ENCODE measurements around the gene LY9. TPM values are rescaled to one million over a fixed set of nuclear protein-coding genes. Genes with fewer than 3 reads are reported as not detected.

LY9 gene
- total and polyA plus RNA-seq, 9 of the 15 experiments (the other 6 are each of a cell fraction or from before 2014, with no cell fraction given), result not detected

DNA sequence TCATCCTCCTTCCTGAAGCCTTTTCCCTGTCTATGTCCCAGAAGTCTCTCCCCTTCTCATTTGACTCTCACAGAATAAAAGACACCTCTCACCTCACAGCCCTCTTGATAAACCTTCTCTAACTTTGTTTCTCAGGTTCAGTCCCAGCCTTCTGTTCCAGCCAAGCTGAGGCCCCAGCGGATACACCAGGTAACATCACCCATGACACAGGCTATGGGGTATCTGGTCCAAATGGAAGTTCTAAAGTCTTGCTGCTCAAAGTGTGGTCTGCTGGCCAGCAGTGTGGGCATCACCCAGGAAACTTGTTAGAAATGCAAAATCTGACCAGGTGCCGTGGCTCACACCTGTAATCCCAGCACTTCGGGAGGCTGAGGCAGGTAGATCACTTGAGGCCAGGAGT is 23.2 kb downstream of the LY9 start:
- H3K9me1 ChIP-seq (ENCODE audit: control insufficient read depth, insufficient read depth, low read length), result no peaks in the 10 kb centered on the region
- no peaks in the 10 kb centered on the region for H3K4me1 ChIP-seq (replicated peaks in 1 of 2; ENCODE audit: control insufficient read depth in 2 of 2, insufficient read depth in 2 of 2, low read length in 2 of 2)
- WGBS (ENCODE audit: insufficient coverage, low coverage, missing lambda C conversion rate), result 2% methylated on average over 3 of the region's 3 CpGs
- intact Hi-C loops (cut with micrococcal nuclease), result no loop called here
- no peaks in the 10 kb centered on the region for H4K20me1 ChIP-seq (replicated peaks; ENCODE audit: control insufficient read depth, insufficient read depth, low read length)
- no peak overlapping the region for H2AFZ ChIP-seq (ENCODE audit: low read depth, low read length)
- ATAC-seq, result no peak
- no peaks in the 10 kb centered on the region for H3K36me3 ChIP-seq (ENCODE audit: control insufficient read depth, insufficient read depth, low read length)
- CTCF ChIA-PET (ENCODE audit: low intra/inter-chr PET ratio), result no interaction called here
- TF ChIP-seq ZNF408 (CRISPR knock-in tag; IDR thresholded peaks at IDR 0.05; ENCODE audit: low read depth) (no peak), MXI1 (IDR thresholded peaks at IDR 0.05; ENCODE audit: low read depth, low read length) (no peak), DACH1 (IDR thresholded peaks at IDR 0.05; ENCODE audit: partially characterized antibody) (no peak), CHCHD3 (CRISPR knock-in tag; IDR thresholded peaks at IDR 0.05) (no peak), SRSF7 (optimal IDR thresholded peaks at IDR 0.05; ENCODE audit: low read depth, low read length) (no peak), RBM14 (IDR thresholded peaks at IDR 0.05; ENCODE audit: borderline replicate concordance, insufficient read depth, low read depth, low read length) (no peak)
- TF ChIP-seq, protein P1, sequence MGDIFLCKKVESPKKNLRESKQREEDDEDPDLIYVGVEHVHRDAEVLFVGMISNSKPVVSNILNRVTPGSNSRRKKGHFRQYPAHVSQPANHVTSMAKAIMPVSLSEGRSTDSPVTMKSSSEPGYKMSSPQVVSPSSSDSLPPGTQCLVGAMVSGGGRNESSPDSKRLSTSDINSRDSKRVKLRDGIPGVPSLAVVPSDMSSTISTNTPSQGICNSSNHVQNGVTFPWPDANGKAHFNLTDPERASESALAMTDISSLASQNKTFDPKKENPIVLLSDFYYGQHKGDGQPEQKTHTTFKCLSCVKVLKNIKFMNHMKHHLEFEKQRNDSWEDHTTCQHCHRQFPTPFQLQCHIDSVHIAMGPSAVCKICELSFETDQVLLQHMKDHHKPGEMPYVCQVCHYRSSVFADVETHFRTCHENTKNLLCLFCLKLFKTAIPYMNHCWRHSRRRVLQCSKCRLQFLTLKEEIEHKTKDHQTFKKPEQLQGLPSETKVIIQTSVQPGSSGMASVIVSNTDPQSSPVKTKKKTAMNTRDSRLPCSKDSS (IDR thresholded peaks at IDR 0.05; ENCODE audit: low read depth, partially characterized antibody), result no peak
- TF ChIP-seq, protein P2, sequence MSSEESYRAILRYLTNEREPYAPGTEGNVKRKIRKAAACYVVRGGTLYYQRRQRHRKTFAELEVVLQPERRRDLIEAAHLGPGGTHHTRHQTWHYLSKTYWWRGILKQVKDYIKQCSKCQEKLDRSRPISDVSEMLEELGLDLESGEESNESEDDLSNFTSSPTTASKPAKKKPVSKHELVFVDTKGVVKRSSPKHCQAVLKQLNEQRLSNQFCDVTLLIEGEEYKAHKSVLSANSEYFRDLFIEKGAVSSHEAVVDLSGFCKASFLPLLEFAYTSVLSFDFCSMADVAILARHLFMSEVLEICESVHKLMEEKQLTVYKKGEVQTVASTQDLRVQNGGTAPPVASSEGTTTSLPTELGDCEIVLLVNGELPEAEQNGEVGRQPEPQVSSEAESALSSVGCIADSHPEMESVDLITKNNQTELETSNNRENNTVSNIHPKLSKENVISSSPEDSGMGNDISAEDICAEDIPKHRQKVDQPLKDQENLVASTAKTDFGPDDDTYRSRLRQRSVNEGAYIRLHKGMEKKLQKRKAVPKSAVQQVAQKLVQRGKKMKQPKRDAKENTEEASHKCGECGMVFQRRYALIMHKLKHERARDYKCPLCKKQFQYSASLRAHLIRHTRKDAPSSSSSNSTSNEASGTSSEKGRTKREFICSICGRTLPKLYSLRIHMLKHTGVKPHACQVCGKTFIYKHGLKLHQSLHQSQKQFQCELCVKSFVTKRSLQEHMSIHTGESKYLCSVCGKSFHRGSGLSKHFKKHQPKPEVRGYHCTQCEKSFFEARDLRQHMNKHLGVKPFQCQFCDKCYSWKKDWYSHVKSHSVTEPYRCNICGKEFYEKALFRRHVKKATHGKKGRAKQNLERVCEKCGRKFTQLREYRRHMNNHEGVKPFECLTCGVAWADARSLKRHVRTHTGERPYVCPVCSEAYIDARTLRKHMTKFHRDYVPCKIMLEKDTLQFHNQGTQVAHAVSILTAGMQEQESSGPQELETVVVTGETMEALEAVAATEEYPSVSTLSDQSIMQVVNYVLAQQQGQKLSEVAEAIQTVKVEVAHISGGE (CRISPR knock-in tag; IDR thresholded peaks at IDR 0.05), result no peak
- TF ChIP-seq, protein P3, sequence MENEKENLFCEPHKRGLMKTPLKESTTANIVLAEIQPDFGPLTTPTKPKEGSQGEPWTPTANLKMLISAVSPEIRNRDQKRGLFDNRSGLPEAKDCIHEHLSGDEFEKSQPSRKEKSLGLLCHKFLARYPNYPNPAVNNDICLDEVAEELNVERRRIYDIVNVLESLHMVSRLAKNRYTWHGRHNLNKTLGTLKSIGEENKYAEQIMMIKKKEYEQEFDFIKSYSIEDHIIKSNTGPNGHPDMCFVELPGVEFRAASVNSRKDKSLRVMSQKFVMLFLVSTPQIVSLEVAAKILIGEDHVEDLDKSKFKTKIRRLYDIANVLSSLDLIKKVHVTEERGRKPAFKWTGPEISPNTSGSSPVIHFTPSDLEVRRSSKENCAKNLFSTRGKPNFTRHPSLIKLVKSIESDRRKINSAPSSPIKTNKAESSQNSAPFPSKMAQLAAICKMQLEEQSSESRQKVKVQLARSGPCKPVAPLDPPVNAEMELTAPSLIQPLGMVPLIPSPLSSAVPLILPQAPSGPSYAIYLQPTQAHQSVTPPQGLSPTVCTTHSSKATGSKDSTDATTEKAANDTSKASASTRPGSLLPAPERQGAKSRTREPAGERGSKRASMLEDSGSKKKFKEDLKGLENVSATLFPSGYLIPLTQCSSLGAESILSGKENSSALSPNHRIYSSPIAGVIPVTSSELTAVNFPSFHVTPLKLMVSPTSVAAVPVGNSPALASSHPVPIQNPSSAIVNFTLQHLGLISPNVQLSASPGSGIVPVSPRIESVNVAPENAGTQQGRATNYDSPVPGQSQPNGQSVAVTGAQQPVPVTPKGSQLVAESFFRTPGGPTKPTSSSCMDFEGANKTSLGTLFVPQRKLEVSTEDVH (IDR thresholded peaks at IDR 0.05; ENCODE audit: low read depth, partially characterized antibody), result no peak
- no peaks in the 10 kb centered on the region for H3K79me2 ChIP-seq (ENCODE audit: control insufficient read depth, insufficient read depth, low read length)
- no peak overlapping the region for H3K4me2 ChIP-seq (ENCODE audit: insufficient read depth, low read length)
- no peak overlapping the region for H3K27ac ChIP-seq (ENCODE audit: extremely low read depth, low read depth, low read length)
- H3K4me3 ChIP-seq, result no peak overlapping the region
- in situ Hi-C loops (cut with MboI), result no loop called here
- DNase-seq (ENCODE audit: extremely low read depth in 1 of 4, low spot score in 3 of 4), result no peak
- BruUV-seq (replicated peaks), result no TSS peak
- H3K9me3 ChIP-seq (replicated peaks; ENCODE audit: control insufficient read depth, insufficient read depth, low read depth, low read length), result no peaks in the 10 kb centered on the region
- FAIRE-seq, result no peak
- peaks cover 26 to 56% of the 10 kb centered on the region in 2 experiments for H3K27me3 ChIP-seq (ENCODE audit: control insufficient read depth in 2 of 2, insufficient read depth in 2 of 2, low read length in 2 of 2)
- H3K9ac ChIP-seq (ENCODE audit: insufficient read depth in 1 of 2, low read depth in 2 of 2, low read length in 2 of 2), result no peak overlapping the region
- POLR2A ChIA-PET, result interaction anchor here (0.5 to 0.6 kb wide), 2 partner anchors 32 to 729 kb away, joined by 3 read pairs; no protein-coding TSS in a partner anchor

Data from K562 (cell line).